ENCODE measurements around the gene BMPR1A.

GRCh38 chr10:86872757-86873156, 116.3 kb downstream of the BMPR1A start:
- TF ChIP-seq, protein P1, sequence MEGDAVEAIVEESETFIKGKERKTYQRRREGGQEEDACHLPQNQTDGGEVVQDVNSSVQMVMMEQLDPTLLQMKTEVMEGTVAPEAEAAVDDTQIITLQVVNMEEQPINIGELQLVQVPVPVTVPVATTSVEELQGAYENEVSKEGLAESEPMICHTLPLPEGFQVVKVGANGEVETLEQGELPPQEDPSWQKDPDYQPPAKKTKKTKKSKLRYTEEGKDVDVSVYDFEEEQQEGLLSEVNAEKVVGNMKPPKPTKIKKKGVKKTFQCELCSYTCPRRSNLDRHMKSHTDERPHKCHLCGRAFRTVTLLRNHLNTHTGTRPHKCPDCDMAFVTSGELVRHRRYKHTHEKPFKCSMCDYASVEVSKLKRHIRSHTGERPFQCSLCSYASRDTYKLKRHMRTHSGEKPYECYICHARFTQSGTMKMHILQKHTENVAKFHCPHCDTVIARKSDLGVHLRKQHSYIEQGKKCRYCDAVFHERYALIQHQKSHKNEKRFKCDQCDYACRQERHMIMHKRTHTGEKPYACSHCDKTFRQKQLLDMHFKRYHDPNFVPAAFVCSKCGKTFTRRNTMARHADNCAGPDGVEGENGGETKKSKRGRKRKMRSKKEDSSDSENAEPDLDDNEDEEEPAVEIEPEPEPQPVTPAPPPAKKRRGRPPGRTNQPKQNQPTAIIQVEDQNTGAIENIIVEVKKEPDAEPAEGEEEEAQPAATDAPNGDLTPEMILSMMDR (IDR thresholded peaks at IDR 0.05): no peak
- TF ChIP-seq EP300 (IDR thresholded peaks at IDR 0.05; ENCODE audit: low read depth): no peak
